Ammon's horn (tissue), 1 donor: ENCODE results near the gene ZNF787.
"Not testable (repeated sequence)": the region's sequence is repeated elsewhere in the genome, so short reads cannot be mapped to it uniquely, and the experiment has no call there.

Experiments
- DNase-seq: peaks from one replicate; pipeline ENCODE4 v3.0.0-alpha.2; 2016; ENCODE audit warnings: low spot score

Gene ZNF787

GRCh38 chr19:56120002-56120370 is 1.1 kb downstream of the ZNF787 start:
- no peak for DNase-seq

- DNase-seq = no peak
Measured at GRCh38 chr19:56119582-56119978, 1.5 kb downstream of the ZNF787 start.

- DNase-seq = no peak
Measured at GRCh38 chr19:56118666-56119581, 2.2 kb downstream of the ZNF787 start.

GRCh38 chr19:56117889-56118288 is 3.2 kb downstream of the ZNF787 start:
- no peak for DNase-seq

GRCh38 chr19:56117376-56117884 is 3.7 kb downstream of the ZNF787 start:
- DNase-seq = no peak

GRCh38 chr19:56116606-56117005 is 4.5 kb downstream of the ZNF787 start:
- DNase-seq = no peak

GRCh38 chr19:56115490-56115889 is 5.6 kb downstream of the ZNF787 start:
- DNase-seq = no peak

GRCh38 chr19:56114778-56115110 is 6.4 kb downstream of the ZNF787 start:
- DNase-seq = no peak

- no peak for DNase-seq
Measured at GRCh38 chr19:56114051-56114777, 6.9 kb downstream of the ZNF787 start.

GRCh38 chr19:56113074-56113632 is 7.9 kb downstream of the ZNF787 start:
- DNase-seq = no peak

GRCh38 chr19:56112313-56112709 is 8.8 kb downstream of the ZNF787 start:
- no peak for DNase-seq

- DNase-seq = peak; percentile 70
Measured at GRCh38 chr19:56111601-56112312, 9.3 kb downstream of the ZNF787 start.

GRCh38 chr19:56110515-56111448 is 10.3 kb downstream of the ZNF787 start:
- no peak for DNase-seq

GRCh38 chr19:56109226-56109625 is 11.9 kb downstream of the ZNF787 start:
- DNase-seq = peak; percentile 40

- DNase-seq = no peak
Measured at GRCh38 chr19:56108447-56109195, 12.5 kb downstream of the ZNF787 start.

- no peak for DNase-seq
Measured at GRCh38 chr19:56107626-56108351, 13.3 kb downstream of the ZNF787 start.

- no peak for DNase-seq
Measured at GRCh38 chr19:56106993-56107392, 14.1 kb downstream of the ZNF787 start.

GRCh38 chr19:56106397-56106849 is 14.7 kb downstream of the ZNF787 start:
- no peak for DNase-seq

GRCh38 chr19:56105831-56106396 is 15.2 kb downstream of the ZNF787 start:
- DNase-seq = not testable (repeated sequence)
